Keratinocyte (primary cell): ENCODE results near the gene LYZL4. TPM values are rescaled to one million over a fixed set of nuclear protein-coding genes. Genes with fewer than 3 reads are reported as not detected.

Experiments
- DNase-seq: peaks from one replicate; pipeline ENCODE4 v3.0.0-alpha.2; 2011; ENCODE audit warnings: low read depth, missing footprints, low spot score
- FAIRE-seq: peaks from 2 replicates; lab custom pipeline; 2011; peaks lifted over from hg19 to GRCh38; lab: Jason Lieb, UNC
- H2AFZ ChIP-seq: 2 replicates; pipeline ENCODE4 v1.6.0; 2012; ENCODE audit warnings: low read length, control low read depth, inconsistent platforms; ENCODE audit not compliant: control insufficient read depth
- H3K27ac ChIP-seq: 2 replicates; pipeline ENCODE4 v1.5.1; 2011; ENCODE audit warnings: low read length; ENCODE audit not compliant: control insufficient read depth, insufficient read depth
- H3K27me3 ChIP-seq: 3 replicates; pipeline ENCODE4 v1.6.0; 2011; ENCODE audit warnings: low read length; ENCODE audit not compliant: control insufficient read depth, insufficient read depth; ENCODE audit errors: extremely low read depth
- H3K36me3 ChIP-seq, 2 experiments: 2 replicates in 1 of 2; 3 replicates in 1 of 2; pipeline ENCODE4 v1.5.1; 2011; ENCODE audit warnings: low read length in 2 of 2, mild to moderate bottlenecking in 1 of 2; ENCODE audit not compliant: control insufficient read depth in 2 of 2, insufficient read depth in 2 of 2; ENCODE audit errors: extremely low read depth in 1 of 2
- H3K4me1 ChIP-seq: 3 replicates; pipeline ENCODE4 v1.5.1; 2011; ENCODE audit warnings: low read length; ENCODE audit not compliant: control insufficient read depth, insufficient read depth; ENCODE audit errors: extremely low read depth
- H3K4me2 ChIP-seq: 3 replicates; pipeline ENCODE4 v1.6.0; 2011; ENCODE audit warnings: low read depth, low read length; ENCODE audit not compliant: control insufficient read depth, insufficient read depth; ENCODE audit errors: extremely low read depth
- H3K4me3 ChIP-seq, 3 experiments: fragments of 200-600 bp in 1 of 3; sonication (generic) in 1 of 3; 2 replicates in 2 of 3; 3 replicates in 1 of 3; pipeline ENCODE4 v1.5.1; 2011 to 2016; ENCODE audit warnings: low read length in 3 of 3, mild to moderate bottlenecking in 3 of 3, control low read depth in 2 of 3, inconsistent platforms in 1 of 3, low read depth in 1 of 3, mixed read lengths in 1 of 3, mixed run types in 1 of 3, moderate library complexity in 1 of 3; ENCODE audit not compliant: control insufficient read depth in 2 of 3, insufficient read depth in 2 of 3; ENCODE audit errors: extremely low read depth in 1 of 3
- H3K79me2 ChIP-seq: 2 replicates; pipeline ENCODE4 v1.6.0; 2012; ENCODE audit warnings: low read length; ENCODE audit not compliant: control insufficient read depth, insufficient read depth
- H3K9ac ChIP-seq: 3 replicates; pipeline ENCODE4 v1.6.0; 2011; ENCODE audit warnings: low read length; ENCODE audit not compliant: control insufficient read depth, insufficient read depth; ENCODE audit errors: extremely low read depth
- H3K9me1 ChIP-seq: 3 replicates; pipeline ENCODE4 v1.6.0; 2011; ENCODE audit warnings: low read length; ENCODE audit not compliant: control insufficient read depth, insufficient read depth; ENCODE audit errors: extremely low read depth
- H3K9me3 ChIP-seq: 2 replicates; pipeline ENCODE4 v1.5.1; 2012; ENCODE audit warnings: low read depth, low read length; ENCODE audit not compliant: control insufficient read depth
- H4K20me1 ChIP-seq: 3 replicates; pipeline ENCODE4 v1.6.0; 2011; ENCODE audit warnings: low read length; ENCODE audit not compliant: control insufficient read depth, insufficient read depth; ENCODE audit errors: extremely low read depth
- CTCF ChIP-seq, 3 experiments: IDR thresholded peaks in 1 of 3; conservative IDR thresholded peaks in 1 of 3; optimal IDR thresholded peaks in 1 of 3; 2 replicates in 2 of 3; 3 replicates in 1 of 3; pipeline versions ENCODE3 to v1.5.1; 2011; ENCODE audit warnings: low read length in 3 of 3, mild to moderate bottlenecking in 3 of 3, moderate library complexity in 2 of 3, control low read depth in 1 of 3, inconsistent platforms in 1 of 3; ENCODE audit not compliant: insufficient read depth in 2 of 3; ENCODE audit errors: extremely low read depth in 1 of 3
- EZH2 ChIP-seq: IDR thresholded peaks from one replicate; pipeline ENCODE4 v1.6.1; 2012; ENCODE audit warnings: inconsistent platforms, mild to moderate bottlenecking, low read length, moderate library complexity
- dilution Hi-C: fragments of 300-500 bp; cut with MboI; formaldehyde crosslinking; loops from one replicate; pipeline ENCODE4 v1.7.0; 2020; ENCODE audit warnings: low sequenced_read_pairs; ENCODE audit not compliant: extremely low pct_ligation_motif_present
- polyA minus RNA-seq, 3 experiments: library from RNA; depleted of rRNA, polyadenylated mRNA; stranded (reverse); fragments of >200 nt; gene quantifications; 1 replicate in 1 of 3; 2 replicates in 1 of 3; 3 replicates in 1 of 3; pipeline ENCODE4 v1.2.3, GENCODE V29; 2011
- polyA plus RNA-seq, 5 experiments: library from polyadenylated mRNA; depleted of rRNA in 3 of 5; stranded (reverse) in 3 of 5; stranded (forward) in 1 of 5; unstranded in 1 of 5; fragments of >200 nt; gene quantifications; 1 replicate in 1 of 5; 2 replicates in 3 of 5; 3 replicates in 1 of 5; pipeline versions ENCODE4 v1.2.1 to v1.2.3, GENCODE V29; 2011 to 2012; ENCODE audit warnings: missing spikeins in 2 of 5, low read depth in 1 of 5, low replicate concordance in 1 of 5

LYZL4 gene
- polyA plus RNA-seq (not detected in 3 replicates), polyA minus RNA-seq (not detected in 3 replicates)
- polyA plus RNA-seq (2011; ENCODE audit: low read depth): not detected
- not detected in 2 replicates for polyA plus RNA-seq (2011; cell fraction: cytosol; rRNA removed)
- not detected in 2 replicates for polyA plus RNA-seq (2011; cell fraction: nucleus; rRNA removed)
- polyA plus RNA-seq (2012; ENCODE audit: low replicate concordance): not detected in 2 replicates
- not detected for polyA minus RNA-seq (2011; cell fraction: cytosol; rRNA and poly(A)+ RNA removed)
- not detected in 2 replicates for polyA minus RNA-seq (2011; cell fraction: nucleus; rRNA and poly(A)+ RNA removed)

DNA sequence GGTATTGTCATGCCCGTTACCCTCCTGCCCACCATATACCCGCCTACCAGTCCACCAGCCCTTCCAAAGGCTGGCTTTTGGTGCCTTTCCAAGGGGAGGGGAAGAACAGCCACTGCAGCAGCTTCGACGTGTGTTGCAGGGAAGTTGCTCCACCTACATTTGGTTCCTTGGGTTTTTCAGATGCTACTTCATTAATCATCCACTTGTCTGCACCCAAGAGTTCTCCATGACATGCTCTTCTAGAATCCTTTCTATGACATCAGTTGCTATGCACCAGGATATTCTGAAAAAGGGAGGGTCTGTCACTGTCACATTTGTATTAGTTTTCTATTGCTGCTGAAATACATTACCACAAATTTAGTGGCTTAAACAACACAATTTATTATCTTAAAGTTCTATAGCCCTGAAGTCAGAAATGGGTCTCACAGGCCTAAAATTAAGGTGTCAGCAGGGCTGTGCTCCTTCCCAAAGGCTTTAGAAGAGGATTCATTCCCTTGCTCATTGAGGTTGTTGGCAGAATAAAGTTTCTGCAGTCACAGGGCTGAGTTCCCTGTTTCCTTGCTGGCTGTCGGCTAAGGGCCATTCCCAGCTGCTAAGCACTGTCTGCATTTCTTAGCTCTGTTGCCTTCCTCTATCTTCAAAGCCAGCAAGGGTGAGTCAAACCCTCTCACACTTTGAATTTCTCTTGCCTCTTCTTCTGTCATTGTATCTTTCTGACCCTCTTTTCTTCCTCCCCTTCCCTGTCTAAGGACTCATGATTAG lies at the start of gene LYZL4:
LYZL4 (minus strand) TSS at position 241 of the 762 bp plus-strand sequence. CDS start 3,359 bp downstream, outside the sequence.
- H3K79me2 ChIP-seq: no peaks in the 10 kb centered on the region
- H3K4me3 ChIP-seq: no peak within 1 kb of the TSS
- no peak for FAIRE-seq
- H3K9me1 ChIP-seq: no peaks in the 10 kb centered on the region
- no peaks in the 10 kb centered on the region for H3K36me3 ChIP-seq
- no peak within 1 kb of the TSS for H2AFZ ChIP-seq
- H3K9me3 ChIP-seq: no peaks in the 10 kb centered on the region
- no peak within 1 kb of the TSS for H3K27ac ChIP-seq
- peaks cover 5% of the 10 kb centered on the region for H3K27me3 ChIP-seq
- H3K4me1 ChIP-seq: peaks cover 5% of the 10 kb centered on the region
- H4K20me1 ChIP-seq: no peaks in the 10 kb centered on the region
- no peak within 1 kb of the TSS for H3K4me2 ChIP-seq
- H3K9ac ChIP-seq: no peak within 1 kb of the TSS
- no peak for DNase-seq
- no peak for TF ChIP-seq CTCF (optimal IDR thresholded peaks at IDR 0.05 in 1 of 3, IDR thresholded peaks at IDR 0.05 in 1 of 3, conservative IDR thresholded peaks at IDR 0.05 in 1 of 3; ENCODE audit: extremely low read depth in 1 of 3, insufficient read depth in 2 of 3, low read length in 3 of 3)
- TF ChIP-seq EZH2: no peak
- dilution Hi-C loops: no loop called here

DNA sequence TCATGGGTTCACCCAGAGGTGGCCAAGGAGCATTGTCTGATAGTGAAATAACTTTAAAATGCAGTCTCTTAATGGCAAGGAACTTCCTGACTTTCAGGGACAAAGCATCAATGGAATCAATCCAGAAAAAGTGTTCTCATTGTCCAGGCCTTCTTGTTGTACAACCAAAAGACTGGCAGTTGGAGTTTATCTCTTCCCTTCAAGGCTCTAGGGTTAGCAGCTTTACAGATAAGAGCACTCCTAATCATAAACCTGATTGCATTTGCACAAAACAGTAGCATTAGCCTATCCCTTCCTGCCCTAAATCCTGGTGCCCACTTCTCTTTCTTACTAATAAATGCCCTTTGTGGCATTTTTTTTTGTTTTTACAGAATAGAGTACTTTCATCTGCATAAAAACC lies 48.7 kb upstream of the LYZL4 start:
- Histone ChIP-seq H4K20me1 (no peaks in the 10 kb centered on the region), H2AFZ (no peak overlapping the region), H3K9me3 (no peaks in the 10 kb centered on the region), H3K27ac (no peak overlapping the region), H3K27me3 (no peaks in the 10 kb centered on the region), H3K9ac (no peak overlapping the region), H3K4me2 (no peak overlapping the region), H3K79me2 (no peaks in the 10 kb centered on the region), H3K9me1 (no peaks in the 10 kb centered on the region), H3K36me3 (no peaks in the 10 kb centered on the region), H3K4me1 (peaks cover 3% of the 10 kb centered on the region), H3K4me3 (no peak overlapping the region)
- no peak for FAIRE-seq
- dilution Hi-C loops: no loop called here
- DNase-seq: no peak
- TF ChIP-seq EZH2 (no peak), CTCF (optimal IDR thresholded peaks at IDR 0.05 in 1 of 3, IDR thresholded peaks at IDR 0.05 in 1 of 3, conservative IDR thresholded peaks at IDR 0.05 in 1 of 3; ENCODE audit: extremely low read depth in 1 of 3, insufficient read depth in 2 of 3, low read length in 3 of 3) (no peak)
